Measurements from ENCODE around the gene HUNK. TPM values are rescaled to one million over a fixed set of nuclear protein-coding genes. Genes with fewer than 3 reads are reported as not detected.

The HUNK gene
- total RNA-seq, 1 donor from 2014 or later = 0.44 TPM

DNA sequence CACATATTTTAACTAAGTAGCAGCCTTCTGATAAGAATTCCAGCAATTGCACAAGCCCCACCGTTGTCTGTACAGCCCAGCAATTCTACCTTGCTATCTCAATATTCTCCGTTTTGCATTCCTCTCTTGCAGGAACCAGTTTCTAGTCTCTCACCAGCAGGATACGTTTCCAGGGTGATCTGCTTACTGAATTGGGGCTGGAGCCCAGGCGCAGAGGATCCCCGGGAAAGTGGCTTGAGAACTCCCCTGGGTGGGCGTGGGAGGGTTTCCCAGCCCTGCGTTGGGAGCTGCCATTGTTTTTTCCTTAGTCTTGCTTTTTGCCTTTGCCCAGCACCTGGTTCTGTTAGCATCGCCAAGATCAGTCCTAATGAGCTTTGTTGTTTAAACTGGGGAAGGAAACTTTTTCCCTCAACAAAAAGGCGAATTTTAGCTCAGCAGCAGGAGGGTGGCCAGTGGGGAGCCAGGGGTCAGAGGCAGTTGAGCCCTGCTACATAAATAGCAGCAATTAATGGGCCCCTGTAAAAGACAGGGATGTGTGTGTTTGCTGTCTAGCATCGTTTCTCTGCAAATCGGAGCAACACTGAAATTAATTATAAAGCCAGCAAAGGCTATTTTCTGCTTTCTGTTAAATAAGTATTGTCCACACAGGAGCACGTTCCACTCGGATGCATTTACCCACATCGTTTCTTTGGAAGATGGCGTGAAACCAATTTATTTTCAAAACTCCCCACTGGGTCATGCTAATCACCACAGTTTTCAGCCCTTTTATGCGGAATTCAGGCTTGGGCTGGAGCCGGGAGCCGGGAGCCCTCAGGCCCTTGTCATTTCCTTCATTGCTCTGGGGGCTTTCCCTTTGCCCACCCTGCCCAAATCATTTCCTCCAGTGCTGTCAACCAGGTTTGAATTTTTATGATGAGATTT lies 36.6 kb downstream of the HUNK start:
- Histone ChIP-seq H3K9me3 (replicated peaks) (no peaks in the 10 kb centered on the region), H3K36me3 (no peaks in the 10 kb centered on the region), H3K27me3 (ENCODE audit: low read depth) (peaks cover 82% of the 10 kb centered on the region), H3K27ac (replicated peaks) (no peak overlapping the region), H3K4me3 (no peak overlapping the region), H3K4me1 (no peaks in the 10 kb centered on the region)
- no peak for DNase-seq
- intact Hi-C loops (cut with micrococcal nuclease) = no loop called here
- TF ChIP-seq, protein P1, sequence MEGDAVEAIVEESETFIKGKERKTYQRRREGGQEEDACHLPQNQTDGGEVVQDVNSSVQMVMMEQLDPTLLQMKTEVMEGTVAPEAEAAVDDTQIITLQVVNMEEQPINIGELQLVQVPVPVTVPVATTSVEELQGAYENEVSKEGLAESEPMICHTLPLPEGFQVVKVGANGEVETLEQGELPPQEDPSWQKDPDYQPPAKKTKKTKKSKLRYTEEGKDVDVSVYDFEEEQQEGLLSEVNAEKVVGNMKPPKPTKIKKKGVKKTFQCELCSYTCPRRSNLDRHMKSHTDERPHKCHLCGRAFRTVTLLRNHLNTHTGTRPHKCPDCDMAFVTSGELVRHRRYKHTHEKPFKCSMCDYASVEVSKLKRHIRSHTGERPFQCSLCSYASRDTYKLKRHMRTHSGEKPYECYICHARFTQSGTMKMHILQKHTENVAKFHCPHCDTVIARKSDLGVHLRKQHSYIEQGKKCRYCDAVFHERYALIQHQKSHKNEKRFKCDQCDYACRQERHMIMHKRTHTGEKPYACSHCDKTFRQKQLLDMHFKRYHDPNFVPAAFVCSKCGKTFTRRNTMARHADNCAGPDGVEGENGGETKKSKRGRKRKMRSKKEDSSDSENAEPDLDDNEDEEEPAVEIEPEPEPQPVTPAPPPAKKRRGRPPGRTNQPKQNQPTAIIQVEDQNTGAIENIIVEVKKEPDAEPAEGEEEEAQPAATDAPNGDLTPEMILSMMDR (IDR thresholded peaks at IDR 0.05; ENCODE audit: borderline replicate concordance) = no peak

DNA sequence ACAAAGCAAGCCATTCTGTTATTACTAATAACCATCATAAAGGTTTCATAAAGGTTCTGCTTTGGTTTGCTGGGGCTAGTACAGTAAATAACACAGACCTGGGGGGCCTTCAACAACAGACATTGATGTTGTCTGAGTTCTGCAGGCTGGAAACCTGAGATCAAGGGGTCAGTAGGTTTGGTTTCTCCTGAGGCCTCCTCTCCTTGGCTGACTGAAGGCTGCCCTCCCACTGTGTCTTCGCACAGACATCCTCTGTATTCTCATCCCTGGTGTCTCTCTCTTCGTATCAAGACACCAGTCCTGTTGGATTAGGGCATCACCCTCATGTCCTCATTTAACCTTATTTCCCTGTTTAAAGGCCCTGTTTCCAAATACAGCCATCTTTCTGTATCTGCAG lies 37.3 kb downstream of the HUNK start:
- no peaks in the 10 kb centered on the region for H3K4me1 ChIP-seq
- H3K9me3 ChIP-seq (replicated peaks) = no peaks in the 10 kb centered on the region
- no peak for DNase-seq
- no peak overlapping the region for H3K4me3 ChIP-seq
- H3K27ac ChIP-seq (replicated peaks) = no peak overlapping the region
- H3K36me3 ChIP-seq = no peaks in the 10 kb centered on the region
- TF ChIP-seq, protein P1 (IDR thresholded peaks at IDR 0.05; ENCODE audit: borderline replicate concordance) = no peak
- H3K27me3 ChIP-seq (ENCODE audit: low read depth) = peaks cover 78% of the 10 kb centered on the region
- intact Hi-C loops (cut with micrococcal nuclease) = no loop called here

DNA sequence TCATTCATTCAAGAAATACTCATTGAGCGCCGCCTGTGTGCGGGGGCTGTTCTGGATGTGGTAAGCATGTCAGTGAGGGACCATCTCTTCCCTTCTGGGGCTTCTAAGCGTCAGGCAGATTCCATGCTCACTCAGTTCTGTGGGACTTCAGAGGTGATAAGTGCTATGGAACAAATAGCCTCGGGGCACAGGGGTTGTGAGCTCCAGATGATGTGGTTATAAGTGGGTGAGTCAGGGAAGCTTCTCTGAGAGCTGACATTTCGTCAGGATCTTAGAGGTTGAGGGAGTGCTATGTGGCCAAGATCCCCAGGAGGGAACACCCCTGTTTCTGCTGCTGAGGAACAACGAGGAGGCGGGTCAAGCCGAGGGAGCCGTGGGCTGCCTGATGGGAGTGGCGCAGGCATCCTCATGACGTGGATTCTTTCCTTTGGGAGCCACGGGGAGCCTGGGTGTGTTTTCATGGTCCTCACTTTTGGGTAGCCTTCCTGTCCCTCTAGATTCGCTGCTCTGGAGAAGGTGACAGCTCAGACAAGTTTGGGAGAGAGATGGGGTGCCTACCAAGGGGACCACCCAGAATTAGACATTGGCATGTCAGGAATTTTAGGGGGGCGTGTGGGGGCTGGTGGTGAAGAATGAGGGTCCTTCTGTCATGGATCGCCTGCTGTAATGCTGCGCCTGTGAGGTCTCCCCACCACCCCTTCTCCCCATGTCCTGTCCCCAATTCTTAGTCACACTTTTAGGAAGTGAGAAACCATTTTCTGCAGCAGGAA lies 38.5 kb downstream of the HUNK start:
- Histone ChIP-seq H3K4me3 (no peak overlapping the region), H3K27me3 (ENCODE audit: low read depth) (peaks cover 68% of the 10 kb centered on the region), H3K4me1 (no peaks in the 10 kb centered on the region), H3K27ac (replicated peaks) (no peak overlapping the region), H3K9me3 (replicated peaks) (no peaks in the 10 kb centered on the region), H3K36me3 (no peaks in the 10 kb centered on the region)
- intact Hi-C loops (cut with micrococcal nuclease) = no loop called here
- TF ChIP-seq, protein P1 (IDR thresholded peaks at IDR 0.05; ENCODE audit: borderline replicate concordance) = no peak
- DNase-seq = no peak

DNA sequence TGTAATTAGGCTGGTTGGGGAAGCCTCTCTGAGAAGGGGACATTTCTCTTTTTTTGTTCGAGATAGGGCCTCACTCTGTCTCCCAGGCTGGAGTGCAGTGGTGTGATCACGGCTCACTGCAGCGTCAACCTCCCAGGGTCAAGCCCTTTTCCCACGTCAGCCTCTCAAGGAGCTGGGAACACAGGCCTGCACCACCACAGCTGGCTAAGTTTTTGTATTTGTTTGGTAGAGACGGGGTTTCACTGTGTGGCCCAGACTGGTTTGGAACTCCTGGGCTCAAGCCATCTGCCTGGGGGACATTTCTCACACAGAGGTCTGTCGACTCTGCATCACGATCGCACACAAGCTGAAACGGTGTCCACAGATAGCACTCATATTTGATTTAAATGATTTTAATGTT lies 39.7 kb downstream of the HUNK start:
- no peak for DNase-seq
- TF ChIP-seq, protein P1 (IDR thresholded peaks at IDR 0.05; ENCODE audit: borderline replicate concordance) = no peak
- H3K4me1 ChIP-seq = no peaks in the 10 kb centered on the region
- H3K36me3 ChIP-seq = no peaks in the 10 kb centered on the region
- H3K27ac ChIP-seq (replicated peaks) = no peak overlapping the region
- no peak overlapping the region for H3K4me3 ChIP-seq
- peaks cover 56% of the 10 kb centered on the region for H3K27me3 ChIP-seq (ENCODE audit: low read depth)
- intact Hi-C loops (cut with micrococcal nuclease) = no loop called here
- no peaks in the 10 kb centered on the region for H3K9me3 ChIP-seq (replicated peaks)

DNA sequence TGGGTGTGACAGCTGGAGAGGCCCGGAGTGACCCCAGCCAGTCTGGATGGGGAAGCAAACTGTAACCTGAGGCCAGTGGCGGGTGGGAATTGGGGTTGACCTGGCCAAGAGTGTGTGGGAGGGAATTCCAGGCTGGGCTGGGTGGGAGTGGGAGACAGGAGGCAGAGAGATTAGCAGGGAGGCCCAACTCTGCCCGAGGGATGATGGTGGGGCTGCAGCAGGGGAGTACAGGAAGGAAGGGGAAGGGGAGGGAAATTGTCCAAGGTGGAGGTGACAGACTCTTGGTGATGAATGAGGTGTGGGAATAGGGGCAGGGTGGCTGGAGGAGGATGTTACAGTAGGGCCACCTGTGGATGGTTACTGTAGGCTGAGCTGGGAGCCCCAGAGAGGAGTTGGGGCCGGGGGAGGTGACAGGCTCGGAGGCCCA lies 40.4 kb downstream of the HUNK start:
- H3K4me3 ChIP-seq = no peak overlapping the region
- no peaks in the 10 kb centered on the region for H3K36me3 ChIP-seq
- no peak overlapping the region for H3K27ac ChIP-seq (replicated peaks)
- intact Hi-C loops (cut with micrococcal nuclease) = no loop called here
- H3K9me3 ChIP-seq (replicated peaks) = no peaks in the 10 kb centered on the region
- no peak for DNase-seq
- H3K27me3 ChIP-seq (ENCODE audit: low read depth) = peaks cover 49% of the 10 kb centered on the region
- TF ChIP-seq, protein P1 (IDR thresholded peaks at IDR 0.05; ENCODE audit: borderline replicate concordance) = no peak
- H3K4me1 ChIP-seq = no peaks in the 10 kb centered on the region
